Suprapubic skin (tissue), 4 donors: ENCODE measurements around the gene CFAP119. TPM values are rescaled to one million over a fixed set of nuclear protein-coding genes. Genes with fewer than 3 reads are reported as not detected.
A peak's percentile ranks its signal among the peaks of the same experiment; 100 is the strongest.

Experiments used
- DNase-seq, 2 donors: peaks; one replicate each; pipeline ENCODE4 v3.0.0-alpha.2; 2019; ENCODE audit warnings: low spot score in 2 of 2
- H3K27ac ChIP-seq: fragments of 200-600 bp; sonication (generic); one replicate; pipeline ENCODE4 v1.5.1; 2019
- H3K27me3 ChIP-seq: fragments of 200-600 bp; sonication (generic); one replicate; pipeline ENCODE4 v1.5.1; 2019
- H3K36me3 ChIP-seq: fragments of 200-600 bp; sonication (generic); one replicate; pipeline ENCODE4 v1.5.1; 2019
- H3K4me1 ChIP-seq: fragments of 200-600 bp; sonication (generic); one replicate; pipeline ENCODE4 v1.5.1; 2019
- H3K4me3 ChIP-seq: fragments of 200-600 bp; sonication (generic); one replicate; pipeline ENCODE4 v1.5.1; 2019; ENCODE audit warnings: mild to moderate bottlenecking
- H3K9me3 ChIP-seq: fragments of 200-600 bp; sonication (generic); one replicate; pipeline ENCODE4 v1.5.1; 2019
- CTCF ChIP-seq, 2 donors: fragments of 200-600 bp in 1 of 2; fragments of 450-650 bp in 1 of 2; sonication (generic) in 1 of 2; IDR thresholded peaks; one replicate each; pipeline ENCODE4 v1.5.1; 2016 to 2019; ENCODE audit warnings: antibody characterized with exemption in 2 of 2, mild to moderate bottlenecking in 1 of 2, moderate library complexity in 1 of 2
- EP300 ChIP-seq: sonication (generic); formaldehyde crosslinking; IDR thresholded peaks from one replicate; pipeline ENCODE4 v1.6.1; 2017; ENCODE audit warnings: antibody characterized with exemption
- POLR2A ChIP-seq, 2 donors: fragments of 450-650 bp; IDR thresholded peaks; one replicate each; pipeline ENCODE4 v1.6.1; 2017; ENCODE audit warnings: antibody characterized with exemption in 2 of 2, mild to moderate bottlenecking in 2 of 2, moderate library complexity in 2 of 2
- POLR2AphosphoS5 ChIP-seq, 3 donors: sonication (generic); formaldehyde crosslinking; IDR thresholded peaks; one replicate each; pipeline ENCODE4 v1.6.1; 2017; ENCODE audit warnings: antibody characterized with exemption in 3 of 3
- WGBS: methylation state at CpG from one replicate; pipeline ENCODE4 v1.1.5; 2018; 5-methylcytosine and 5-hydroxymethylcytosine counted together
- total RNA-seq, 4 donors: library from RNA; depleted of rRNA; stranded (reverse); fragments of >200 nt; gene quantifications; one replicate each; pipeline ENCODE4 v1.1.0, GENCODE V29; 2016

The CFAP119 gene
- total RNA-seq, 4 donors from 2014 or later = 3.8 to 6.7 (median 5.0) TPM

GRCh38 chr16:30748634-30749445, 13.0 kb downstream of the CFAP119 start:
- Histone ChIP-seq H3K27me3 (no peaks in the 10 kb centered on the region), H3K27ac (peak overlapping the region; percentile 84), H3K9me3 (no peaks in the 10 kb centered on the region), H3K4me3 (peak overlapping the region; percentile 98), H3K36me3 (peaks cover 43% of the 10 kb centered on the region), H3K4me1 (peaks cover 19% of the 10 kb centered on the region)
- WGBS = 57% methylated on average over 11 of the region's 36 CpGs
- peak in 1 of 2 donors; percentile 79 for DNase-seq
- no peak for TF ChIP-seq POLR2AphosphoS5 (IDR thresholded peaks at IDR 0.05)
- no peak for TF ChIP-seq CTCF (IDR thresholded peaks at IDR 0.05)
- no peak for TF ChIP-seq POLR2A (IDR thresholded peaks at IDR 0.05)
- no peak for TF ChIP-seq EP300

- Histone ChIP-seq H3K36me3 (peaks cover 39% of the 10 kb centered on the region), H3K27me3 (no peaks in the 10 kb centered on the region), H3K4me1 (peaks cover 19% of the 10 kb centered on the region), H3K4me3 (peak within 1 kb of the TSS; percentile 98), H3K9me3 (no peaks in the 10 kb centered on the region), H3K27ac (peak within 1 kb of the TSS; percentile 90)
- peak; percentile 100 for DNase-seq
- peak in 1 of 2 donors; percentile 51 for TF ChIP-seq POLR2A (IDR thresholded peaks at IDR 0.05)
- TF ChIP-seq POLR2AphosphoS5 (IDR thresholded peaks at IDR 0.05) = peak in 2 of 3 donors; percentile 2 to 93
- no peak for TF ChIP-seq EP300
- TF ChIP-seq CTCF (IDR thresholded peaks at IDR 0.05) = no peak
- WGBS = 10% methylated on average over 16 of the region's 60 CpGs
Observed at GRCh38 chr16:30747799-30748633, 13.8 kb downstream of the CFAP119 start, which contains the start of gene PHKG2. Gene PHKG2 (plus strand): TSS chr16:30748425. CDS start chr16:30748821, 396 bp downstream.

GRCh38 chr16:30747331-30747730, 14.5 kb downstream of the CFAP119 start:
- DNase-seq = no peak
- 42% methylated on average over 3 of the region's 3 CpGs for WGBS
- TF ChIP-seq CTCF (IDR thresholded peaks at IDR 0.05) = no peak
- no peak for TF ChIP-seq POLR2A (IDR thresholded peaks at IDR 0.05)
- TF ChIP-seq POLR2AphosphoS5 (IDR thresholded peaks at IDR 0.05) = no peak
- peaks cover 23% of the 10 kb centered on the region for H3K4me1 ChIP-seq
- H3K27ac ChIP-seq = peak overlapping the region; percentile 90
- H3K27me3 ChIP-seq = no peaks in the 10 kb centered on the region
- H3K9me3 ChIP-seq = no peaks in the 10 kb centered on the region
- H3K4me3 ChIP-seq = peak overlapping the region; percentile 98
- H3K36me3 ChIP-seq = peaks cover 32% of the 10 kb centered on the region

- DNase-seq = no peak
- Histone ChIP-seq H3K36me3 (peaks cover 26% of the 10 kb centered on the region), H3K4me1 (peaks cover 29% of the 10 kb centered on the region), H3K9me3 (no peaks in the 10 kb centered on the region), H3K27me3 (no peaks in the 10 kb centered on the region), H3K4me3 (no peak overlapping the region), H3K27ac (peak overlapping the region; percentile 90)
- 94% methylated on average over 9 of the region's 9 CpGs for WGBS
- TF ChIP-seq POLR2AphosphoS5 (IDR thresholded peaks at IDR 0.05) = no peak
Observed at GRCh38 chr16:30746638-30747175, 15.2 kb downstream of the CFAP119 start.

- WGBS = 60% methylated on average over 2 of the region's 2 CpGs
- H3K9me3 ChIP-seq = no peaks in the 10 kb centered on the region
- peaks cover 18% of the 10 kb centered on the region for H3K36me3 ChIP-seq
- no peak for DNase-seq
- no peak overlapping the region for H3K27ac ChIP-seq
- H3K4me1 ChIP-seq = peaks cover 45% of the 10 kb centered on the region
- TF ChIP-seq POLR2A (IDR thresholded peaks at IDR 0.05) (no peak), EP300 (no peak), CTCF (IDR thresholded peaks at IDR 0.05) (no peak), POLR2AphosphoS5 (IDR thresholded peaks at IDR 0.05) (no peak)
- no peak overlapping the region for H3K4me3 ChIP-seq
- H3K27me3 ChIP-seq = no peaks in the 10 kb centered on the region
Observed at GRCh38 chr16:30745082-30745481, 16.8 kb downstream of the CFAP119 start.
